K562 (cell line): ENCODE data around the gene WDR18. TPM values are rescaled to one million over a fixed set of nuclear protein-coding genes. Genes with fewer than 3 reads are reported as not detected.

Experiments used
- ATAC-seq: fragments of 200-7000 bp; cut with Tn5 transposase; 3 replicates; pipeline ENCODE4 v1.9.1; 2020; ENCODE audit warnings: moderate library complexity
- BruUV-seq: library from RNA; stranded (reverse); fragments of 400-500 nt; replicated peaks from 2 replicates; lab custom pipeline; 2021; lab: Mats Ljungman, UMichigan
- CTCF ChIA-PET: fragments of 300-600 bp; formaldehyde crosslinking; extraction: SDS; loops from one replicate; lab custom pipeline; 2021; ENCODE audit warnings: low intra/inter-chr PET ratio; lab: Yijun Ruan, JAX
- POLR2A ChIA-PET: fragments of 300-600, 350-650 bp; sonication (Branson Sonifier 250); formaldehyde crosslinking; extraction: SDS; loops from one replicate; lab custom pipeline; 2021; ENCODE audit warnings: antibody characterized with exemption, inconsistent platforms; lab: Yijun Ruan, JAX
- DNase-seq, 4 experiments: peaks; one replicate each; pipeline versions ENCODE4 v3.0.0 to v3.0.0-alpha.2; 2011 to 2018; ENCODE audit warnings: low spot score in 3 of 4, mixed read lengths in 3 of 4; ENCODE audit errors: extremely low read depth in 1 of 4
- FAIRE-seq: peaks from 2 replicates; lab custom pipeline; 2011; peaks lifted over from hg19 to GRCh38; lab: Jason Lieb, UNC
- H2AFZ ChIP-seq: 2 replicates; pipeline ENCODE4 v1.6.0; 2011; ENCODE audit warnings: low read depth, low read length, control low read depth, inconsistent platforms
- H3K27ac ChIP-seq: fragments of 200-600 bp; 3 replicates; pipeline ENCODE4 v1.8.0; 2011; ENCODE audit warnings: low read depth, mild to moderate bottlenecking, control low read depth, inconsistent platforms, low read length, moderate library complexity, mixed read lengths; ENCODE audit errors: extremely low read depth
- H3K27me3 ChIP-seq, 2 experiments: fragments of 300-600 bp in 1 of 2; 2 replicates in 1 of 2; 3 replicates in 1 of 2; pipeline versions ENCODE4 v1.6.0 to v1.8.0; 2011; ENCODE audit warnings: inconsistent platforms in 2 of 2, low read length in 2 of 2, mild to moderate bottlenecking in 1 of 2, mixed read lengths in 1 of 2, moderate library complexity in 1 of 2; ENCODE audit not compliant: control insufficient read depth in 2 of 2, insufficient read depth in 2 of 2
- H3K36me3 ChIP-seq: fragments of 300-600 bp; 3 replicates; pipeline ENCODE4 v1.8.0; 2011; ENCODE audit warnings: mild to moderate bottlenecking, low read length, inconsistent platforms; ENCODE audit not compliant: control insufficient read depth, insufficient read depth
- H3K4me1 ChIP-seq, 2 experiments: fragments of 200-600 bp in 1 of 2; replicated peaks in 1 of 2; 2 replicates in 1 of 2; 3 replicates in 1 of 2; pipeline versions ENCODE4 v1.5.1 to v1.8.0; 2011; ENCODE audit warnings: inconsistent platforms in 2 of 2, low read length in 2 of 2, mild to moderate bottlenecking in 1 of 2, mixed read lengths in 1 of 2, moderate library complexity in 1 of 2; ENCODE audit not compliant: control insufficient read depth in 2 of 2, insufficient read depth in 2 of 2
- H3K4me2 ChIP-seq: 2 replicates; pipeline ENCODE4 v1.6.1; 2011; ENCODE audit warnings: low read length, control low read depth, inconsistent platforms, mixed read lengths; ENCODE audit not compliant: insufficient read depth
- H3K4me3 ChIP-seq: fragments of 200-600 bp; sonication (generic), shearing (Covaris generic); 2 replicates; pipeline ENCODE4 v1.5.1; 2016; ENCODE audit warnings: control low read depth, inconsistent platforms
- H3K79me2 ChIP-seq: fragments of 200-600 bp; 3 replicates; pipeline ENCODE4 v1.8.0; 2011; ENCODE audit warnings: low read length, inconsistent platforms; ENCODE audit not compliant: control insufficient read depth, insufficient read depth
- H3K9ac ChIP-seq, 2 experiments: 2 replicates each; pipeline versions ENCODE4 v1.6.0 to v1.6.1; 2011; ENCODE audit warnings: low read depth in 2 of 2, low read length in 2 of 2, control low read depth in 1 of 2, inconsistent platforms in 1 of 2, mild to moderate bottlenecking in 1 of 2, mixed read lengths in 1 of 2; ENCODE audit not compliant: insufficient read depth in 1 of 2
- H3K9me1 ChIP-seq: one replicate; pipeline ENCODE4 v1.6.0; 2011; ENCODE audit warnings: inconsistent platforms, mild to moderate bottlenecking, low read length, moderate library complexity; ENCODE audit not compliant: control insufficient read depth, insufficient read depth
- H3K9me3 ChIP-seq: replicated peaks from 2 replicates; pipeline ENCODE4 v1.5.1; 2011; ENCODE audit warnings: low read depth, low read length, inconsistent platforms; ENCODE audit not compliant: control insufficient read depth, insufficient read depth
- H4K20me1 ChIP-seq: replicated peaks from 2 replicates; pipeline ENCODE4 v1.6.1; 2011; ENCODE audit warnings: low read length, inconsistent platforms, mixed read lengths; ENCODE audit not compliant: control insufficient read depth, insufficient read depth
- BRD9 ChIP-seq: fragments of 450-650 bp; IDR thresholded peaks from 2 replicates; pipeline ENCODE4 v1.6.1; 2018; ENCODE audit warnings: low read depth; ENCODE audit not compliant: partially characterized antibody
- CHD1 ChIP-seq: fragments of 200-600 bp; sonication (generic); IDR thresholded peaks from one replicate; pipeline ENCODE4 v1.6.1; 2012; ENCODE audit warnings: mild to moderate bottlenecking, moderate library complexity, low read length, inconsistent platforms
- E2F3 ChIP-seq: fragments of 250-450 bp; sonication (Bioruptor Pico); IDR thresholded peaks from 2 replicates; pipeline ENCODE4 v1.4.0; 2020; ENCODE audit warnings: mild to moderate bottlenecking
- JUN ChIP-seq, 2 experiments: sonication (generic) in 1 of 2; formaldehyde crosslinking in 1 of 2; IDR thresholded peaks; 2 replicates each; pipeline versions ENCODE4 v1.6.1 to v1.8.0; 2012 to 2022; ENCODE audit warnings: borderline replicate concordance in 2 of 2, mild to moderate bottlenecking in 2 of 2, improper control_type of control experiment in 1 of 2, low read depth in 1 of 2, low read length in 1 of 2, missing genetic modification reagents in 1 of 2
- MED1 ChIP-seq: sonication (generic); formaldehyde crosslinking; IDR thresholded peaks from 2 replicates; pipeline ENCODE4 v1.8.1; 2023; ENCODE audit warnings: missing genetic modification reagents, borderline replicate concordance
- POLR2G ChIP-seq: fragments of 200-400 bp; formaldehyde crosslinking; IDR thresholded peaks from 2 replicates; pipeline ENCODE4 v1.6.1; 2017; ENCODE audit warnings: low read depth, mild to moderate bottlenecking, antibody characterized with exemption, low read length, moderate library complexity
- RBFOX2 ChIP-seq: fragments of 200-400 bp; formaldehyde crosslinking; IDR thresholded peaks from 2 replicates; pipeline ENCODE4 v1.6.1; 2017; ENCODE audit warnings: low read depth, mild to moderate bottlenecking, low read length, moderate library complexity
- ZNF384 ChIP-seq: IDR thresholded peaks from 2 replicates; pipeline ENCODE4 v1.6.1; 2012; ENCODE audit warnings: low read depth, low read length, improper control_type of control experiment
- WGBS: fragments of 100-300 bp; shearing (Covaris generic); methylation state at CpG from one replicate; pipeline ENCODE4 v1.1.6; 2016; ENCODE audit warnings: low coverage, mixed read lengths; ENCODE audit not compliant: insufficient coverage; ENCODE audit errors: missing lambda C conversion rate; 5-methylcytosine and 5-hydroxymethylcytosine counted together
- in situ Hi-C: fragments of 300-500 bp; cut with MboI; formaldehyde crosslinking; loops from 4 replicates; pipeline ENCODE4 v1.15.0; 2018; ENCODE audit warnings: inconsistent platforms, mixed read lengths
- intact Hi-C: fragments of 100-400 bp; cut with micrococcal nuclease; formaldehyde crosslinking; loops from 2 replicates; pipeline ENCODE4 v1.14.2; 2022
- polyA plus RNA-seq, 8 experiments: library from polyadenylated mRNA; depleted of rRNA in 4 of 8; stranded (reverse) in 5 of 8; unstranded in 3 of 8; fragments of >200 nt; fragmentation: Nextera tagmentation in 2 of 8; fragmentation: Illumina TruSeq in 1 of 8; extraction: Ambion mirVana in 2 of 8; extraction: Trizol in 1 of 8; gene quantifications; 2 replicates each; pipeline versions ENCODE4 v1.2.1 to v1.2.3, GENCODE V29; 2011 to 2014; ENCODE audit warnings: inconsistent platforms in 1 of 8, missing spikeins in 1 of 8
- total RNA-seq, 7 experiments: library from RNA; depleted of rRNA in 6 of 7; stranded (reverse); fragments of >200 nt in 6 of 7; fragmentation: Illumina TruSeq in 2 of 7; extraction: Trizol in 2 of 7; gene quantifications; 2 replicates each; pipeline versions ENCODE4 v1.2.1 to v1.2.3, GENCODE V29; 2011 to 2021; ENCODE audit warnings: low replicate concordance in 1 of 7
- TF ChIP-seq, protein P1 (sequence below): fragments of 450-650 bp; IDR thresholded peaks from 2 replicates; pipeline ENCODE4 v1.6.1; 2018; ENCODE audit not compliant: partially characterized antibody

Gene WDR18
- total and polyA plus RNA-seq, 9 of the 15 experiments (the other 6 are each of a cell fraction or from before 2014, with no cell fraction given): 0.65 to 181 (median 30.1) TPM

DNA sequence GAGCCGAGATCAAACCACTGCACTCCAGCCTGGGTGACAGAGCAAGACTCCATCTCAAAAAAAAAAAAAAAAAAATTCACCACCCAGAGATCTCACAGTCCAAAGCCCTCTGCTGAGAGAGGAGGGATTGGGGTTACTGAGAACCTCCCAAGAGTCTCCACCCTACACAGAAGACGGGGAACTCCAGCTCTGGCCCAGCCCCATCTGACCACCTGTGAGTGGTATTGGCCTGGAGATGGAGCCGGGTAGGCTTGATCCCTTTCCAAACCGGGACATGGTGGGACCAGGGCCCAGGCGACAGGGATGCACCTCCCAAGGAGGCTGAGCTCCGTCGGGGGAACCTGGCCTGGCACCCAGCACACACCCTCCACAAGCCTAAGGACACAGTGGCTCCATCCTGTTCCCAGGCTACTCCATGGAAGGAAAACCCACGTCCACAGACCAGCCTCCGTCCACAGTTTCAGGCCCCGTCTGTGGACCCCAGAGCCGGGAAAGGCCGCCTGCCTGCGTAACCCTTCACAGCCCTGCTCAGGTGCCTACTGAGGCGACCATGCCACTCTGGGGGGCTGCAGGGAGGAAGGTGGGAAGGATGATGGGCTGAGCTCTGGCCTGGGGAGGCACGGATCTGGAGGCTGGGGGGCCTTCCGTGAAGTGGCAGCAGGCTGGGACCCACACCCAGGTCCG is 34.9 kb downstream of the WDR18 start:
- in situ Hi-C loops (no loop called here), intact Hi-C loops (no loop called here)
- H3K36me3 ChIP-seq: peaks cover 55% of the 10 kb centered on the region; the same call in 2 of the 3 replicates
- H3K9me1 ChIP-seq: peaks cover 16% of the 10 kb centered on the region
- H3K4me2 ChIP-seq: peak overlapping the region; percentile 88
- no TSS peak for BruUV-seq
- FAIRE-seq (no peak), DNase-seq (no peak), ATAC-seq (no peak)
- WGBS: 43% methylated on average over 10 of the region's 17 CpGs
- peak overlapping the region; percentile 94 for H3K4me3 ChIP-seq
- H3K27me3 ChIP-seq: no peaks in the 10 kb centered on the region
- H3K9me3 ChIP-seq: no peaks in the 10 kb centered on the region
- H4K20me1 ChIP-seq: peaks cover 53% of the 10 kb centered on the region
- H3K4me1 ChIP-seq: peaks cover 27 to 87% of the 10 kb centered on the region in 2 experiments
- peaks cover 71% of the 10 kb centered on the region for H3K79me2 ChIP-seq
- TF ChIP-seq BRD9 (no peak), CHD1 (peak; percentile 40), JUN (IDR thresholded peaks at IDR 0.05; ENCODE audit: borderline replicate concordance, low read depth, low read length) (no peak), JUN (CRISPR knock-in tag; IDR thresholded peaks at IDR 0.05; ENCODE audit: borderline replicate concordance) (0 out of 2 replicates have a peak, but pooled peaks have one; percentile 25), ZNF384 (0 out of 2 replicates have a peak, but pooled peaks have one; percentile 17), E2F3 (CRISPR knock-in tag) (no peak), MED1 (CRISPR knock-in tag) (0 out of 2 replicates have a peak, but pooled peaks have one; percentile 20), RBFOX2 (peak; percentile 3; the same call in 1 of the 2 replicates), POLR2G (no peak)
- TF ChIP-seq, protein P1, sequence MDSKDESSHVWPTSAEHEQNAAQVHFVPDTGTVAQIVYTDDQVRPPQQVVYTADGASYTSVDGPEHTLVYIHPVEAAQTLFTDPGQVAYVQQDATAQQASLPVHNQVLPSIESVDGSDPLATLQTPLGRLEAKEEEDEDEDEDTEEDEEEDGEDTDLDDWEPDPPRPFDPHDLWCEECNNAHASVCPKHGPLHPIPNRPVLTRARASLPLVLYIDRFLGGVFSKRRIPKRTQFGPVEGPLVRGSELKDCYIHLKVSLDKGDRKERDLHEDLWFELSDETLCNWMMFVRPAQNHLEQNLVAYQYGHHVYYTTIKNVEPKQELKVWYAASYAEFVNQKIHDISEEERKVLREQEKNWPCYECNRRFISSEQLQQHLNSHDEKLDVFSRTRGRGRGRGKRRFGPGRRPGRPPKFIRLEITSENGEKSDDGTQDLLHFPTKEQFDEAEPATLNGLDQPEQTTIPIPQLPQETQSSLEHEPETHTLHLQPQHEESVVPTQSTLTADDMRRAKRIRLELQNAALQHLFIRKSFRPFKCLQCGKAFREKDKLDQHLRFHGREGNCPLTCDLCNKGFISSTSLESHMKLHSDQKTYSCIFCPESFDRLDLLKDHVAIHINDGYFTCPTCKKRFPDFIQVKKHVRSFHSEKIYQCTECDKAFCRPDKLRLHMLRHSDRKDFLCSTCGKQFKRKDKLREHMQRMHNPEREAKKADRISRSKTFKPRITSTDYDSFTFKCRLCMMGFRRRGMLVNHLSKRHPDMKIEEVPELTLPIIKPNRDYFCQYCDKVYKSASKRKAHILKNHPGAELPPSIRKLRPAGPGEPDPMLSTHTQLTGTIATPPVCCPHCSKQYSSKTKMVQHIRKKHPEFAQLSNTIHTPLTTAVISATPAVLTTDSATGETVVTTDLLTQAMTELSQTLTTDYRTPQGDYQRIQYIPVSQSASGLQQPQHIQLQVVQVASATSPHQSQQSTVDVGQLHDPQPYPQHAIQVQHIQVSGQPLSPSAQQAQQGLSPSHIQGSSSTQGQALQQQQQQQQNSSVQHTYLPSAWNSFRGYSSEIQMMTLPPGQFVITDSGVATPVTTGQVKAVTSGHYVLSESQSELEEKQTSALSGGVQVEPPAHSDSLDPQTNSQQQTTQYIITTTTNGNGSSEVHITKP: peak; percentile 93
- POLR2A ChIA-PET: interaction anchor here (0.7 to 1.9 kb wide), 7 partner anchors 9 to 439 kb away, joined by 3 to 14 read pairs (median 5); partner anchors contain the start of genes CIRBP and WDR18
- H3K27ac ChIP-seq: no peak overlapping the region
- H2AFZ ChIP-seq: no peak overlapping the region
- CTCF ChIA-PET: no interaction called here
- H3K9ac ChIP-seq: peak overlapping the region; percentile 23 to 99; a peak in 2 of 4 replicates
